HepG2 (cell line): ENCODE results near the gene TTYH2. TPM values are rescaled to one million over a fixed set of nuclear protein-coding genes. Genes with fewer than 3 reads are reported as not detected.

Source experiments
- ATAC-seq: fragments of 200-7000 bp; cut with Tn5 transposase; 3 replicates; pipeline ENCODE4 v1.9.1; 2020; ENCODE audit warnings: mild to moderate bottlenecking, moderate library complexity
- BruUV-seq: library from RNA; stranded (reverse); fragments of 400-500 nt; replicated peaks from 2 replicates; lab custom pipeline; 2021; lab: Mats Ljungman, UMichigan
- CTCF ChIA-PET: fragments of 300-600 bp; formaldehyde crosslinking; extraction: SDS; loops from one replicate; lab custom pipeline; 2021; ENCODE audit warnings: low total read pairs, inconsistent platforms, low intra/inter-chr PET ratio; lab: Yijun Ruan, JAX
- POLR2A ChIA-PET: fragments of 350-600 bp; sonication (Branson Sonifier 250); formaldehyde crosslinking; loops from one replicate; lab custom pipeline; 2020; ENCODE audit warnings: antibody characterized with exemption, inconsistent platforms; lab: Yijun Ruan, JAX
- DNase-seq: peaks from one replicate; pipeline ENCODE4 v3.0.0-alpha.2; 2015; ENCODE audit warnings: low spot score
- FAIRE-seq: peaks from 3 replicates; lab custom pipeline; 2011; peaks lifted over from hg19 to GRCh38; lab: Jason Lieb, UNC
- H2AFZ ChIP-seq: one replicate; pipeline ENCODE4 v1.6.1; 2011; ENCODE audit warnings: low read length, inconsistent platforms
- H3K27ac ChIP-seq: fragments of 300-600 bp; 3 replicates; pipeline ENCODE4 v1.8.0; 2011; ENCODE audit warnings: mixed run types, mild to moderate bottlenecking, mixed read lengths, low read length, inconsistent platforms; ENCODE audit not compliant: insufficient read depth; ENCODE audit errors: extremely low read length
- H3K27me3 ChIP-seq, 2 experiments: fragments of 200-600 bp in 1 of 2; 2 replicates in 1 of 2; 3 replicates in 1 of 2; pipeline versions ENCODE4 v1.6.0 to v1.8.0; 2011; ENCODE audit warnings: low read length in 2 of 2, mild to moderate bottlenecking in 2 of 2, moderate library complexity in 2 of 2, inconsistent platforms in 1 of 2; ENCODE audit not compliant: insufficient read depth in 2 of 2, control insufficient read depth in 1 of 2
- H3K36me3 ChIP-seq, 2 experiments: fragments of 200-600 bp in 1 of 2; replicated peaks in 1 of 2; 2 replicates in 1 of 2; 3 replicates in 1 of 2; pipeline versions ENCODE4 v1.5.1 to v1.8.0; 2011; ENCODE audit warnings: low read length in 2 of 2, inconsistent platforms in 1 of 2; ENCODE audit not compliant: insufficient read depth in 2 of 2, control insufficient read depth in 1 of 2
- H3K4me1 ChIP-seq: 2 replicates; pipeline ENCODE4 v1.5.1; 2012; ENCODE audit warnings: low read length, inconsistent platforms; ENCODE audit not compliant: insufficient read depth
- H3K4me2 ChIP-seq: 2 replicates; pipeline ENCODE4 v1.6.0; 2011; ENCODE audit warnings: low read depth, low read length, inconsistent platforms
- H3K4me3 ChIP-seq, 3 experiments: fragments of 200-600 bp in 1 of 3; sonication (generic), shearing (Covaris generic) in 1 of 3; replicated peaks in 1 of 3; 2 replicates each; pipeline ENCODE4 v1.5.1; 2011 to 2016; ENCODE audit warnings: low read length in 3 of 3, inconsistent platforms in 2 of 3, low read depth in 2 of 3, mild to moderate bottlenecking in 2 of 3, control low read depth in 1 of 3, mixed read lengths in 1 of 3; ENCODE audit not compliant: insufficient read depth in 1 of 3
- H3K79me2 ChIP-seq: one replicate; pipeline ENCODE4 v1.6.1; 2011; ENCODE audit warnings: low read length, inconsistent platforms; ENCODE audit not compliant: insufficient read depth
- H3K9ac ChIP-seq: 2 replicates; pipeline ENCODE4 v1.6.0; 2011; ENCODE audit warnings: mild to moderate bottlenecking, low read depth, low read length, inconsistent platforms; ENCODE audit not compliant: insufficient read depth
- H3K9me3 ChIP-seq: 2 replicates; pipeline ENCODE4 v1.5.1; 2012; ENCODE audit warnings: mild to moderate bottlenecking, low read length
- H4K20me1 ChIP-seq: 2 replicates; pipeline ENCODE4 v1.6.0; 2011; ENCODE audit warnings: inconsistent platforms, mild to moderate bottlenecking, low read length, moderate library complexity; ENCODE audit not compliant: insufficient read depth
- CEBPB ChIP-seq: IDR thresholded peaks from 2 replicates; pipeline ENCODE4 v1.6.1; 2011; ENCODE audit warnings: low read depth, low read length, improper control_type of control experiment, borderline replicate concordance
- E2F5 ChIP-seq: sonication (generic); formaldehyde crosslinking; conservative IDR thresholded peaks from 2 replicates; pipeline ENCODE4 v1.4.0; 2020; ENCODE audit warnings: missing genetic modification reagents
- FLYWCH1 ChIP-seq: sonication (generic); formaldehyde crosslinking; IDR thresholded peaks from 2 replicates; pipeline ENCODE4 v1.8.1; 2023; ENCODE audit warnings: mild to moderate bottlenecking, missing genetic modification reagents
- FOXJ3 ChIP-seq: sonication (generic); formaldehyde crosslinking; IDR thresholded peaks from 2 replicates; pipeline ENCODE4 v1.4.0; 2020; ENCODE audit warnings: missing genetic modification reagents, mild to moderate bottlenecking, borderline replicate concordance
- SNAI1 ChIP-seq: sonication (generic); formaldehyde crosslinking; IDR thresholded peaks from 2 replicates; pipeline ENCODE4 v1.5.0; 2020; ENCODE audit warnings: mild to moderate bottlenecking, missing genetic modification reagents, borderline replicate concordance
- UBTF ChIP-seq: sonication (generic); formaldehyde crosslinking; IDR thresholded peaks from 2 replicates; pipeline ENCODE4 v1.4.0; 2020; ENCODE audit warnings: mild to moderate bottlenecking, missing genetic modification reagents
- YEATS4 ChIP-seq: sonication (generic); formaldehyde crosslinking; IDR thresholded peaks from 2 replicates; pipeline ENCODE4 v1.4.0; 2020; ENCODE audit warnings: missing genetic modification reagents, borderline replicate concordance
- ZIK1 ChIP-seq: sonication (generic); formaldehyde crosslinking; IDR thresholded peaks from 2 replicates; pipeline ENCODE4 v1.5.0; 2020; ENCODE audit warnings: mild to moderate bottlenecking, low read depth, missing genetic modification reagents, borderline replicate concordance
- ZNF350 ChIP-seq: sonication (generic); formaldehyde crosslinking; IDR thresholded peaks from 2 replicates; pipeline ENCODE4 v1.4.0; 2020; ENCODE audit warnings: mild to moderate bottlenecking, low read depth, missing genetic modification reagents, borderline replicate concordance
- WGBS: methylation state at CpG from one replicate; pipeline ENCODE4 v1.1.6; 2017; ENCODE audit warnings: low lambda C conversion rate; 5-methylcytosine and 5-hydroxymethylcytosine counted together
- in situ Hi-C: cut with HindIII; loops from 2 replicates; pipeline ENCODE4 v1.10.0; 2017; ENCODE audit warnings: low pct_unique_long_range_greater_than_20kb; ENCODE audit not compliant: extremely low pct_ligation_motif_present
- intact Hi-C: fragments of 100-400 bp; cut with micrococcal nuclease; formaldehyde crosslinking; loops from one replicate; pipeline ENCODE4 v1.10.0; 2022; ENCODE audit not compliant: unreplicated experiment
- polyA plus RNA-seq, 8 experiments: library from polyadenylated mRNA; depleted of rRNA in 3 of 8; stranded (reverse) in 7 of 8; unstranded in 1 of 8; fragments of >200 nt; fragmentation: Illumina TruSeq in 4 of 8; extraction: Trizol in 4 of 8; gene quantifications; 2 replicates each; pipeline versions ENCODE4 v1.2.1 to v1.2.3, GENCODE V29; 2011 to 2016; ENCODE audit warnings: low read depth in 4 of 8, missing spikeins in 1 of 8, mixed read lengths in 1 of 8; ENCODE audit not compliant: insufficient read depth in 1 of 8
- total RNA-seq, 5 experiments: library from RNA; depleted of rRNA; stranded (reverse); fragments of >200 nt; fragmentation: Illumina TruSeq; extraction: Trizol; gene quantifications; 2 replicates each; pipeline ENCODE4 v1.2.3, GENCODE V29; 2016; ENCODE audit warnings: low read depth in 1 of 5

Gene TTYH2
- total and polyA plus RNA-seq, 2 of the 13 experiments (the other 11 are each of a cell fraction or from before 2014, with no cell fraction given): 0.77 to 0.96 TPM

- TF ChIP-seq FOXJ3 (CRISPR knock-in tag) (no peak), FLYWCH1 (no peak), ZNF350 (CRISPR knock-in tag) (no peak), ZIK1 (CRISPR knock-in tag) (no peak), E2F5 (no peak), YEATS4 (CRISPR knock-in tag) (no peak), UBTF (CRISPR knock-in tag) (no peak), CEBPB (peak; percentile 56; the same call in 1 of the 2 replicates), SNAI1 (no peak)
- BruUV-seq: no TSS peak
- Histone ChIP-seq H3K4me1 (no peaks in the 10 kb centered on the region), H2AFZ (no peak overlapping the region), H3K79me2 (no peaks in the 10 kb centered on the region), H3K9me3 (no peaks in the 10 kb centered on the region), H3K27me3 (peaks cover under 1 to 1% of the 10 kb centered on the region in 2 experiments; a peak in 2 of 5 replicates), H4K20me1 (no peaks in the 10 kb centered on the region; the same call in 1 of the 2 replicates), H3K9ac (no peak overlapping the region), H3K4me2 (no peak overlapping the region), H3K4me3 (no peak overlapping the region), H3K27ac (no peak overlapping the region), H3K36me3 (no peaks in the 10 kb centered on the region)
- FAIRE-seq: no peak
- in situ Hi-C loops (no loop called here), intact Hi-C loops (no loop called here)
- CTCF ChIA-PET: no interaction called here
- POLR2A ChIA-PET: no interaction called here
- ATAC-seq: no peak
- 9% methylated on average over 7 of the region's 10 CpGs for WGBS
- DNase-seq: no peak
Measured at GRCh38 chr17:74239172-74239571, 25.8 kb downstream of the TTYH2 start.
